SIG-M5 treated with dmso at 0.1 percent for 504 hours (cell line): ENCODE measurements around the gene PPP2R2D.

Experiments
- DNase-seq: peaks from one replicate; lab custom pipeline; 2025; ENCODE audit not compliant: unreplicated experiment; lab: John Stamatoyannopoulos, UW

PPP2R2D gene

GRCh38 chr10:131900350-131901152 lies at the start of gene PPP2R2D:
Gene PPP2R2D, plus strand, starts transcription at chr10:131901008. Its CDS starts 141 bp downstream, at chr10:131901149.
- peak; percentile 67 for DNase-seq

- DNase-seq, result no peak
These were observed 49.5 kb upstream of the PPP2R2D start for GRCh38 chr10:131851346-131851745.

- no peak for DNase-seq
These were observed 48.5 kb upstream of the PPP2R2D start for GRCh38 chr10:131852176-131852822.

- no peak for DNase-seq
These were observed 47.8 kb upstream of the PPP2R2D start for GRCh38 chr10:131852823-131853609.

- DNase-seq, result no peak
These were observed 47.2 kb upstream of the PPP2R2D start for GRCh38 chr10:131853610-131853964.

- DNase-seq, result no peak
These were observed 46.1 kb upstream of the PPP2R2D start for GRCh38 chr10:131854579-131855335.

- no peak for DNase-seq
These were observed 45.1 kb upstream of the PPP2R2D start for GRCh38 chr10:131855461-131856401.

GRCh38 chr10:131856441-131857094 lies 44.2 kb upstream of the PPP2R2D start:
- no peak for DNase-seq

- DNase-seq, result no peak
These were observed 43.4 kb upstream of the PPP2R2D start for GRCh38 chr10:131857156-131858117.

GRCh38 chr10:131858118-131858515 lies 42.7 kb upstream of the PPP2R2D start:
- no peak for DNase-seq

- DNase-seq, result no peak
These were observed 42.0 kb upstream of the PPP2R2D start for GRCh38 chr10:131858583-131859340.

- DNase-seq, result no peak
These were observed 41.3 kb upstream of the PPP2R2D start for GRCh38 chr10:131859341-131860020.

- DNase-seq, result no peak
These were observed 40.5 kb upstream of the PPP2R2D start for GRCh38 chr10:131860311-131860710.

GRCh38 chr10:131860806-131861440 lies 39.9 kb upstream of the PPP2R2D start:
- no peak for DNase-seq

GRCh38 chr10:131862548-131862947 lies 38.3 kb upstream of the PPP2R2D start:
- no peak for DNase-seq

GRCh38 chr10:131865223-131865917 lies 35.4 kb upstream of the PPP2R2D start:
- DNase-seq, result no peak
